ENCODE data around the gene LRRC1.
A peak's percentile ranks its signal among the peaks of the same experiment; 100 is the strongest.

Gene LRRC1

DNA sequence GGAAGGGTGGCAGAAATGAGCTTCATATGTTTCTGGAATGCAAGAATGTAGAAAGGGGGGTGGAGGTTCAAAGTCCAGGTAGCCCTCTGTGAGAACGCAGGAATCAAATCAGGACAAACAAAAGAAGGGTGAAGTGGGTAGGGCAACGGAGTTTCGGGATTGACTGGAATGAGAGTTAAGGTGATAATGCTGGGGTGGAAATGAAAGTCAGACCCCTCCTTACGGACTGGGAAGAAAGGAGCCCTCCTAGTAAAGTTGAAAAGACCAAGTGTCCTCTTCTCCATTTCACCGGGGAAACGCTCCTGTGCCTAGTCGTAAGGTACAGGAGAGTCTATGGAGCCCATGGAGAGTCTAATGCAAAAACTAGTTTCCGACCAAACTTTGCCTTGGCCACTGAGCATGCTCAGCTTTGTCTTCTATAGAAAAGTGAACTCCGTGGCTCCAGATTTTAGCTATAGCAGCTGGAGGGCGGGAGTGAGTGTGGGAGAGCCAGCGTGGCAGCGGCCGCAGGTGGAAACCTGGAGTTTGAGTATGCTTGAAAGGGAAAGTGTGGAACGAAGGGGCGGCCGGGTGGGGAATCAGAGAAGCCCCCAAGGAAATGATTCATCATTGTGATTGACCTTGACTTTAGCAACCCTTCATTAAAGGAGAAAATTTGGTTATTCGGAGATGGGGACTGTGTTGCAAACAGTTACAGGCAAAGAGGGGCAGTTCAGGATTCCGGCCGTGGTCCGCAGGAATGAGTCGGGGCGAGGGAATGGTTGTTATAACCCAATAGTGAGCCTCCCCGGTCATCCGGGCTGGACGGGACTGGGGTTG lies 1.3 kb upstream of the LRRC1 start:
- peak; percentile 54 for ATAC-seq
- TF ChIP-seq CSDC2 (CRISPR knock-in tag; IDR thresholded peaks at IDR 0.05): no peak
- TF ChIP-seq ZNF70 (CRISPR knock-in tag; IDR thresholded peaks at IDR 0.05): no peak
- no peak for TF ChIP-seq ISL1 (CRISPR knock-in tag; IDR thresholded peaks at IDR 0.05)
- no peak for TF ChIP-seq ZC3H10 (CRISPR knock-in tag; IDR thresholded peaks at IDR 0.05)
- no peak for TF ChIP-seq SNAI2 (CRISPR knock-in tag; IDR thresholded peaks at IDR 0.05)
- TF ChIP-seq ZNF8 (CRISPR knock-in tag; IDR thresholded peaks at IDR 0.05): no peak
- TF ChIP-seq, protein P1, sequence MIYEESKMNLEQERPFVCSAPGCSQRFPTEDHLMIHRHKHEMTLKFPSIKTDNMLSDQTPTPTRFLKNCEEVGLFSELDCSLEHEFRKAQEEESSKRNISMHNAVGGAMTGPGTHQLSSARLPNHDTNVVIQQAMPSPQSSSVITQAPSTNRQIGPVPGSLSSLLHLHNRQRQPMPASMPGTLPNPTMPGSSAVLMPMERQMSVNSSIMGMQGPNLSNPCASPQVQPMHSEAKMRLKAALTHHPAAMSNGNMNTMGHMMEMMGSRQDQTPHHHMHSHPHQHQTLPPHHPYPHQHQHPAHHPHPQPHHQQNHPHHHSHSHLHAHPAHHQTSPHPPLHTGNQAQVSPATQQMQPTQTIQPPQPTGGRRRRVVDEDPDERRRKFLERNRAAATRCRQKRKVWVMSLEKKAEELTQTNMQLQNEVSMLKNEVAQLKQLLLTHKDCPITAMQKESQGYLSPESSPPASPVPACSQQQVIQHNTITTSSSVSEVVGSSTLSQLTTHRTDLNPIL (CRISPR knock-in tag; IDR thresholded peaks at IDR 0.05; ENCODE audit: low read depth): no peak
- no peak for TF ChIP-seq PPARA (CRISPR knock-in tag; IDR thresholded peaks at IDR 0.05; ENCODE audit: borderline replicate concordance)
- no peak for TF ChIP-seq RARB (CRISPR knock-in tag; IDR thresholded peaks at IDR 0.05)
- TF ChIP-seq, protein P2, sequence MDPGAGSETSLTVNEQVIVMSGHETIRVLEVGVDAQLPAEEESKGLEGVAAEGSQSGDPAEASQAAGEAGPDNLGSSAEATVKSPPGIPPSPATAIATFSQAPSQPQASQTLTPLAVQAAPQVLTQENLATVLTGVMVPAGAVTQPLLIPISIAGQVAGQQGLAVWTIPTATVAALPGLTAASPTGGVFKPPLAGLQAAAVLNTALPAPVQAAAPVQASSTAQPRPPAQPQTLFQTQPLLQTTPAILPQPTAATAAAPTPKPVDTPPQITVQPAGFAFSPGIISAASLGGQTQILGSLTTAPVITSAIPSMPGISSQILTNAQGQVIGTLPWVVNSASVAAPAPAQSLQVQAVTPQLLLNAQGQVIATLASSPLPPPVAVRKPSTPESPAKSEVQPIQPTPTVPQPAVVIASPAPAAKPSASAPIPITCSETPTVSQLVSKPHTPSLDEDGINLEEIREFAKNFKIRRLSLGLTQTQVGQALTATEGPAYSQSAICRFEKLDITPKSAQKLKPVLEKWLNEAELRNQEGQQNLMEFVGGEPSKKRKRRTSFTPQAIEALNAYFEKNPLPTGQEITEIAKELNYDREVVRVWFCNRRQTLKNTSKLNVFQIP (CRISPR knock-in tag; IDR thresholded peaks at IDR 0.05; ENCODE audit: borderline replicate concordance, low read depth): no peak
- no peak for TF ChIP-seq ZFP30 (CRISPR knock-in tag; IDR thresholded peaks at IDR 0.05)
- no peak for TF ChIP-seq TCF4 (CRISPR knock-in tag; IDR thresholded peaks at IDR 0.05; ENCODE audit: borderline replicate concordance)
- no peak for TF ChIP-seq GLIS3 (CRISPR knock-in tag; IDR thresholded peaks at IDR 0.05)
- TF ChIP-seq ESRRG (CRISPR knock-in tag; IDR thresholded peaks at IDR 0.05): no peak
- TF ChIP-seq ZFP3 (CRISPR knock-in tag; IDR thresholded peaks at IDR 0.05): no peak
- TF ChIP-seq, protein P3, sequence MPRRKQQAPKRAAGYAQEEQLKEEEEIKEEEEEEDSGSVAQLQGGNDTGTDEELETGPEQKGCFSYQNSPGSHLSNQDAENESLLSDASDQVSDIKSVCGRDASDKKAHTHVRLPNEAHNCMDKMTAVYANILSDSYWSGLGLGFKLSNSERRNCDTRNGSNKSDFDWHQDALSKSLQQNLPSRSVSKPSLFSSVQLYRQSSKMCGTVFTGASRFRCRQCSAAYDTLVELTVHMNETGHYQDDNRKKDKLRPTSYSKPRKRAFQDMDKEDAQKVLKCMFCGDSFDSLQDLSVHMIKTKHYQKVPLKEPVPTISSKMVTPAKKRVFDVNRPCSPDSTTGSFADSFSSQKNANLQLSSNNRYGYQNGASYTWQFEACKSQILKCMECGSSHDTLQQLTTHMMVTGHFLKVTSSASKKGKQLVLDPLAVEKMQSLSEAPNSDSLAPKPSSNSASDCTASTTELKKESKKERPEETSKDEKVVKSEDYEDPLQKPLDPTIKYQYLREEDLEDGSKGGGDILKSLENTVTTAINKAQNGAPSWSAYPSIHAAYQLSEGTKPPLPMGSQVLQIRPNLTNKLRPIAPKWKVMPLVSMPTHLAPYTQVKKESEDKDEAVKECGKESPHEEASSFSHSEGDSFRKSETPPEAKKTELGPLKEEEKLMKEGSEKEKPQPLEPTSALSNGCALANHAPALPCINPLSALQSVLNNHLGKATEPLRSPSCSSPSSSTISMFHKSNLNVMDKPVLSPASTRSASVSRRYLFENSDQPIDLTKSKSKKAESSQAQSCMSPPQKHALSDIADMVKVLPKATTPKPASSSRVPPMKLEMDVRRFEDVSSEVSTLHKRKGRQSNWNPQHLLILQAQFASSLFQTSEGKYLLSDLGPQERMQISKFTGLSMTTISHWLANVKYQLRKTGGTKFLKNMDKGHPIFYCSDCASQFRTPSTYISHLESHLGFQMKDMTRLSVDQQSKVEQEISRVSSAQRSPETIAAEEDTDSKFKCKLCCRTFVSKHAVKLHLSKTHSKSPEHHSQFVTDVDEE (CRISPR knock-in tag; IDR thresholded peaks at IDR 0.05): no peak

DNA sequence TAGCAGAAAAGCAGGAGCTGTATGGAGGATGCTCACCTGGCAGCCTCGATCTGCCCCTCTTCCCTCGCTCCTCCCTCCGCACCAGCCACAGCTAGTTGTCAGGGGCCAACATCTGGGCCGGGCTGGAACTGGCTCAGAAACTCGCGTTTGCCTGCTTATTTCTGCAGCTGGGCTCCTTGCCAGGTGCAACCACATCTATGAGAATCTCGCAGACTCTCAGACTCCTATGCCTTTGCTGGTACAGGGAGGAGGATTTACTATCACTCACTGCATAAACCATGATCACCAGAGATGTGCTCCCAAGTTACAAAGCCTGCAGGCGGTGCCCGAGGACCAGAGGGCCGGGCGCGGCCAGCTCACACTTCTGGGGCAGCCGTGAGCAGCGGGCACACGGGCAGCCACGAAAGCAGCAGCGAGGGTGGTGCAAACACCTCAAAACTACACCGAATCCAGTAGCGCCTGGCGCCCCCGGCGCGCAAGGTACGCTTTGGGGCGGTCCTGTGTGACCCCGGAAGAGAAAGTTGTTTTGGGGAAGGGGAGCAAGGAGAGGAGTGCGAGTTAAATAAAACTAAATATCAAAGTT lies 577 bp upstream of the LRRC1 start:
- TF ChIP-seq ZFP3 (CRISPR knock-in tag; IDR thresholded peaks at IDR 0.05) (0 out of 2 replicates have a peak, but pooled peaks have one; percentile 14), ISL1 (CRISPR knock-in tag; IDR thresholded peaks at IDR 0.05) (no peak)
- ATAC-seq: peak; percentile 90

DNA sequence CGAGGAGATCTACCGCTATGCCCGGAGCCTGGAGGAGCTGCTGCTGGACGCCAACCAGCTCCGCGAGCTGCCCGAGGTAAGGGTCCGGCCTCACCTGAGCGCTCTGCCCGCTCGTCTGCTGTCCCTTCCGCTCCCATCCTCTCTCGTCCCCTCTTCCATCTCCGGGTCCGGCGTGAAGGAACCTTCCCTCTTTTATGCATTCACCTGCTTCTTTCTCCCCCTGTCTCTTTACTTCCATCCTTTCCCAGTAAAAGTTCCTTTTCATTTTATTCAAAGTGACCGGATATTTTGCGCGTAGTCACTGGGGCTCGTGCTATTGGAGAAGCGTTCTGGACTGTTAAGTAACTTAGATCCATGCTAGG lies 516 bp downstream of the LRRC1 start:
- ATAC-seq: peak; percentile 51
- TF ChIP-seq OSR1 (CRISPR knock-in tag; IDR thresholded peaks at IDR 0.05): no peak
- TF ChIP-seq, protein P4, sequence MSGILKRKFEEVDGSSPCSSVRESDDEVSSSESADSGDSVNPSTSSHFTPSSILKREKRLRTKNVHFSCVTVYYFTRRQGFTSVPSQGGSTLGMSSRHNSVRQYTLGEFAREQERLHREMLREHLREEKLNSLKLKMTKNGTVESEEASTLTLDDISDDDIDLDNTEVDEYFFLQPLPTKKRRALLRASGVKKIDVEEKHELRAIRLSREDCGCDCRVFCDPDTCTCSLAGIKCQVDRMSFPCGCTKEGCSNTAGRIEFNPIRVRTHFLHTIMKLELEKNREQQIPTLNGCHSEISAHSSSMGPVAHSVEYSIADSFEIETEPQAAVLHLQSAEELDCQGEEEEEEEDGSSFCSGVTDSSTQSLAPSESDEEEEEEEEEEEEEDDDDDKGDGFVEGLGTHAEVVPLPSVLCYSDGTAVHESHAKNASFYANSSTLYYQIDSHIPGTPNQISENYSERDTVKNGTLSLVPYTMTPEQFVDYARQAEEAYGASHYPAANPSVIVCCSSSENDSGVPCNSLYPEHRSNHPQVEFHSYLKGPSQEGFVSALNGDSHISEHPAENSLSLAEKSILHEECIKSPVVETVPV (CRISPR knock-in tag; IDR thresholded peaks at IDR 0.05): no peak
- TF ChIP-seq, protein P2 (CRISPR knock-in tag; IDR thresholded peaks at IDR 0.05; ENCODE audit: borderline replicate concordance, low read depth): no peak
- no peak for TF ChIP-seq ZFP30 (CRISPR knock-in tag; IDR thresholded peaks at IDR 0.05)
- TF ChIP-seq ZNF565 (CRISPR knock-in tag; conservative IDR thresholded peaks at IDR 0.05; ENCODE audit: low read depth): no peak
- TF ChIP-seq ESRRG (CRISPR knock-in tag; IDR thresholded peaks at IDR 0.05): no peak
- no peak for TF ChIP-seq TCF4 (CRISPR knock-in tag; IDR thresholded peaks at IDR 0.05; ENCODE audit: borderline replicate concordance)
- TF ChIP-seq, protein P5, sequence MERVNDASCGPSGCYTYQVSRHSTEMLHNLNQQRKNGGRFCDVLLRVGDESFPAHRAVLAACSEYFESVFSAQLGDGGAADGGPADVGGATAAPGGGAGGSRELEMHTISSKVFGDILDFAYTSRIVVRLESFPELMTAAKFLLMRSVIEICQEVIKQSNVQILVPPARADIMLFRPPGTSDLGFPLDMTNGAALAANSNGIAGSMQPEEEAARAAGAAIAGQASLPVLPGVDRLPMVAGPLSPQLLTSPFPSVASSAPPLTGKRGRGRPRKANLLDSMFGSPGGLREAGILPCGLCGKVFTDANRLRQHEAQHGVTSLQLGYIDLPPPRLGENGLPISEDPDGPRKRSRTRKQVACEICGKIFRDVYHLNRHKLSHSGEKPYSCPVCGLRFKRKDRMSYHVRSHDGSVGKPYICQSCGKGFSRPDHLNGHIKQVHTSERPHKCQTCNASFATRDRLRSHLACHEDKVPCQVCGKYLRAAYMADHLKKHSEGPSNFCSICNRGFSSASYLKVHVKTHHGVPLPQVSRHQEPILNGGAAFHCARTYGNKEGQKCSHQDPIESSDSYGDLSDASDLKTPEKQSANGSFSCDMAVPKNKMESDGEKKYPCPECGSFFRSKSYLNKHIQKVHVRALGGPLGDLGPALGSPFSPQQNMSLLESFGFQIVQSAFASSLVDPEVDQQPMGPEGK (CRISPR knock-in tag; IDR thresholded peaks at IDR 0.05; ENCODE audit: borderline replicate concordance): no peak
- TF ChIP-seq SNAI2 (CRISPR knock-in tag; IDR thresholded peaks at IDR 0.05): no peak
- no peak for TF ChIP-seq ZFP3 (CRISPR knock-in tag; IDR thresholded peaks at IDR 0.05)
- TF ChIP-seq, protein P1 (CRISPR knock-in tag; IDR thresholded peaks at IDR 0.05; ENCODE audit: low read depth): no peak
- no peak for TF ChIP-seq GLIS3 (CRISPR knock-in tag; IDR thresholded peaks at IDR 0.05)
- no peak for TF ChIP-seq CSDC2 (CRISPR knock-in tag; IDR thresholded peaks at IDR 0.05)
- TF ChIP-seq RARB (CRISPR knock-in tag; IDR thresholded peaks at IDR 0.05): no peak
- no peak for TF ChIP-seq PPARA (CRISPR knock-in tag; IDR thresholded peaks at IDR 0.05; ENCODE audit: borderline replicate concordance)
- no peak for TF ChIP-seq ISL1 (CRISPR knock-in tag; IDR thresholded peaks at IDR 0.05)
